K562 (cell line): ENCODE data around the gene ECI2.

ENCODE experiments used
- RREB1 ChIP-seq: fragments of 250-450 bp; sonication (Bioruptor Pico); IDR thresholded peaks from 2 replicates; pipeline ENCODE4 v1.4.0; 2020
- TF ChIP-seq, protein P1 (sequence below), 3 experiments: IDR thresholded peaks in 2 of 3; conservative IDR thresholded peaks in 1 of 3; 2 replicates each; pipeline ENCODE4 v1.5.1; 2011 to 2012; ENCODE audit warnings: low read length in 3 of 3, mild to moderate bottlenecking in 3 of 3, control low read depth in 2 of 3, improper control_type of control experiment in 1 of 3, inconsistent platforms in 1 of 3, low read depth in 1 of 3, mixed read lengths in 1 of 3, moderate library complexity in 1 of 3; ENCODE audit not compliant: insufficient read depth in 2 of 3

DNA sequence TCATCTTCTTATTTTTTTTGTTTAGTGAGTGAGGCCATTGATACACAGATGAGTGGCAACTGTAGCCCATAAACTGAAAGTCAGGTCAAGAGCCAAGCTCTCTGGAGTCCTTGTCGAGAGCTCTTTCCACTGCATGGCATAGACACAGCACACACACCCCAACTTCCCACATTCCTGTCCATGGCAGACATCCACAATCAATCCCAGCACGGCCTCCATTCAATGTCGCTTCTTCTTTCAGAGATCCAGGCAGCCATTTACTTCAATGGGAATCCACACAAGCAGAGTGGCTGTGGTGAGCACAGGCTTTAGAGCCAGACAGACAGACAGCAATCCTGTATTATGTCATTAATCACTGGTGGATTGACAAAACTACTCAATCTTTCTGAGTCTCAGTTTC, 34.9 kb upstream of the ECI2 start:
- TF ChIP-seq, protein P1, sequence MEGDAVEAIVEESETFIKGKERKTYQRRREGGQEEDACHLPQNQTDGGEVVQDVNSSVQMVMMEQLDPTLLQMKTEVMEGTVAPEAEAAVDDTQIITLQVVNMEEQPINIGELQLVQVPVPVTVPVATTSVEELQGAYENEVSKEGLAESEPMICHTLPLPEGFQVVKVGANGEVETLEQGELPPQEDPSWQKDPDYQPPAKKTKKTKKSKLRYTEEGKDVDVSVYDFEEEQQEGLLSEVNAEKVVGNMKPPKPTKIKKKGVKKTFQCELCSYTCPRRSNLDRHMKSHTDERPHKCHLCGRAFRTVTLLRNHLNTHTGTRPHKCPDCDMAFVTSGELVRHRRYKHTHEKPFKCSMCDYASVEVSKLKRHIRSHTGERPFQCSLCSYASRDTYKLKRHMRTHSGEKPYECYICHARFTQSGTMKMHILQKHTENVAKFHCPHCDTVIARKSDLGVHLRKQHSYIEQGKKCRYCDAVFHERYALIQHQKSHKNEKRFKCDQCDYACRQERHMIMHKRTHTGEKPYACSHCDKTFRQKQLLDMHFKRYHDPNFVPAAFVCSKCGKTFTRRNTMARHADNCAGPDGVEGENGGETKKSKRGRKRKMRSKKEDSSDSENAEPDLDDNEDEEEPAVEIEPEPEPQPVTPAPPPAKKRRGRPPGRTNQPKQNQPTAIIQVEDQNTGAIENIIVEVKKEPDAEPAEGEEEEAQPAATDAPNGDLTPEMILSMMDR (IDR thresholded peaks at IDR 0.05 in 2 of 3, conservative IDR thresholded peaks at IDR 0.05 in 1 of 3; ENCODE audit: insufficient read depth in 2 of 3, low read depth in 1 of 3, low read length in 3 of 3) = no peak
- no peak for TF ChIP-seq RREB1 (CRISPR knock-in tag)
